Activated B cell treated with CpG ODN at 0.5 μM for 24 hours (primary cell): ENCODE data around the gene DISC1. TPM values are rescaled to one million over a fixed set of nuclear protein-coding genes. Genes with fewer than 3 reads are reported as not detected.

Experiments used
- ATAC-seq: fragments of 200-7000 bp; cut with Tn5 transposase; one replicate; pipeline ENCODE4 v1.10.0; 2021; ENCODE audit warnings: low read depth, mild to moderate bottlenecking, moderate library complexity
- CTCF ChIA-PET: fragments of 350-600 bp; sonication (Branson Sonifier 250); formaldehyde crosslinking; loops from one replicate; lab custom pipeline; 2021; ENCODE audit warnings: antibody characterized with exemption; lab: Charles Lee
- POLR2A ChIA-PET: fragments of 350-600 bp; sonication (Branson Sonifier 250); formaldehyde crosslinking; loops from one replicate; lab custom pipeline; 2021; ENCODE audit warnings: antibody characterized with exemption; lab: Charles Lee
- DNase-seq: peaks from one replicate; pipeline ENCODE4 v3.0.0; 2022
- H3K27ac Mint-ChIP-seq: one replicate; pipeline ENCODE4 v1.8.0; 2020; ENCODE audit warnings: mixed read lengths
- H3K27me3 Mint-ChIP-seq: one replicate; pipeline ENCODE4 v1.8.0; 2021; ENCODE audit warnings: mixed read lengths
- H3K36me3 Mint-ChIP-seq: one replicate; pipeline ENCODE4 v1.8.0; 2021; ENCODE audit warnings: low read depth, mixed read lengths
- H3K4me1 Mint-ChIP-seq: one replicate; pipeline ENCODE4 v1.8.0; 2021; ENCODE audit warnings: mixed read lengths
- H3K4me3 Mint-ChIP-seq: one replicate; pipeline ENCODE4 v1.8.0; 2020; ENCODE audit warnings: mild to moderate bottlenecking, mixed read lengths
- H3K9me3 Mint-ChIP-seq: one replicate; pipeline ENCODE4 v1.8.0; 2020; ENCODE audit warnings: mixed read lengths
- CTCF ChIP-seq: fragments of 200-600 bp; IDR thresholded peaks from one replicate; pipeline ENCODE4 v1.8.0; 2022; ENCODE audit warnings: antibody characterized with exemption, mild to moderate bottlenecking
- intact Hi-C: fragments of 100-400 bp; cut with micrococcal nuclease; formaldehyde crosslinking; loops from one replicate; pipeline ENCODE4 v1.15.1; 2024
- total RNA-seq: library from RNA; stranded (reverse); gene quantifications from 2 replicates; pipeline ENCODE4 v1.2.3, GENCODE V29; 2022

The DISC1 gene
- total RNA-seq, 1 donor from 2014 or later = 2.4 TPM

GRCh38 chr1:232045139-232045994, 418.8 kb downstream of the DISC1 start:
- CTCF ChIA-PET = no interaction called here

GRCh38 chr1:232046451-232047306, 420.1 kb downstream of the DISC1 start:
- ChIA-PET CTCF (no interaction called here), POLR2A (no interaction called here)
- Mint-ChIP-seq H3K4me3 (no peak overlapping the region), H3K4me1 (no peaks in the 10 kb centered on the region), H3K36me3 (no peaks in the 10 kb centered on the region), H3K27me3 (no peaks in the 10 kb centered on the region), H3K27ac (no peak overlapping the region), H3K9me3 (no peaks in the 10 kb centered on the region)
- no peak for TF ChIP-seq CTCF
- intact Hi-C loops = no loop called here
- DNase-seq = no peak
- ATAC-seq = no peak

More at GRCh38 chr1:232045139-232045994, 418.8 kb downstream of the DISC1 start:
- H3K9me3 Mint-ChIP-seq = no peaks in the 10 kb centered on the region
- intact Hi-C loops = no loop called here
- H3K4me1 Mint-ChIP-seq = no peaks in the 10 kb centered on the region
- no peak for DNase-seq
- H3K4me3 Mint-ChIP-seq = no peak overlapping the region
- POLR2A ChIA-PET = no interaction called here
- no peak for TF ChIP-seq CTCF
- ATAC-seq = no peak
- H3K27me3 Mint-ChIP-seq = no peaks in the 10 kb centered on the region
- H3K27ac Mint-ChIP-seq = no peak overlapping the region
- no peaks in the 10 kb centered on the region for H3K36me3 Mint-ChIP-seq

- ATAC-seq (no peak), DNase-seq (no peak)
- Mint-ChIP-seq H3K36me3 (no peaks in the 10 kb centered on the region), H3K27me3 (no peaks in the 10 kb centered on the region), H3K9me3 (no peaks in the 10 kb centered on the region), H3K4me1 (no peaks in the 10 kb centered on the region), H3K27ac (no peak overlapping the region), H3K4me3 (no peak overlapping the region)
- no peak for TF ChIP-seq CTCF
- POLR2A ChIA-PET = no interaction called here
- CTCF ChIA-PET = no interaction called here
- intact Hi-C loops = no loop called here
These were observed 420.9 kb downstream of the DISC1 start for GRCh38 chr1:232047473-232047872.

- DNase-seq (no peak), ATAC-seq (no peak)
- Mint-ChIP-seq H3K27me3 (no peaks in the 10 kb centered on the region), H3K4me1 (no peaks in the 10 kb centered on the region), H3K9me3 (no peaks in the 10 kb centered on the region), H3K4me3 (no peak overlapping the region), H3K27ac (no peak overlapping the region), H3K36me3 (no peaks in the 10 kb centered on the region)
- CTCF ChIA-PET = no interaction called here
- no peak for TF ChIP-seq CTCF
- POLR2A ChIA-PET = no interaction called here
- intact Hi-C loops = no loop called here
These were observed 421.9 kb downstream of the DISC1 start for GRCh38 chr1:232048481-232048880.

GRCh38 chr1:232049335-232049734, 422.7 kb downstream of the DISC1 start:
- POLR2A ChIA-PET = no interaction called here
- Mint-ChIP-seq H3K9me3 (no peaks in the 10 kb centered on the region), H3K4me1 (no peaks in the 10 kb centered on the region), H3K4me3 (no peak overlapping the region), H3K27me3 (no peaks in the 10 kb centered on the region), H3K27ac (no peak overlapping the region), H3K36me3 (no peaks in the 10 kb centered on the region)
- no peak for TF ChIP-seq CTCF
- intact Hi-C loops = no loop called here
- DNase-seq (no peak), ATAC-seq (no peak)
- CTCF ChIA-PET = no interaction called here
